C4-2B (cell line): ENCODE data around the gene SGIP1.

Experiments
- CTCF ChIP-seq: fragments of 450-650 bp; conservative IDR thresholded peaks from 2 replicates; pipeline ENCODE4 v1.5.1; 2017; ENCODE audit warnings: mild to moderate bottlenecking
- ZFX ChIP-seq: fragments of 450-650 bp; IDR thresholded peaks from 2 replicates; pipeline ENCODE4 v1.6.1; 2017

DNA sequence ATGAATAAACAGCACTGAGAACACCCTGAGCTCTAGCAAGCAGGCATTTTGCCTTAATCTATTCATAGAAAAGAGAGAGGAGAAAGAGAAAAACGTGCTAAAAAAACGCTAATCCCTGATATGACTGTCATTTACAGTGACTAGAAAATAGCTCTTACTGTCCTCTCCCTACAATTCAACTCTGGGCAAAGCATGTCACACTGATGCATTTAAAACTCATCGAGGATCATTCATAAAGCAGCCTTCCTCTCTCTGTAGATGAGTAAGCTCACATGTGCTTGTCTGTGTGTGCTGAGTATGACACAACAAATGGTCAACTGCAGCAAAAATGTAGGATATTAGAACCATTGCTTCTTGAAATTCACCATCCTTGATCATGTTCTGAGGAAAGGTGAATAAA, 109.0 kb downstream of the SGIP1 start:
- no peak for TF ChIP-seq CTCF
- TF ChIP-seq ZFX, result no peak
